Transverse colon (tissue), 4 donors: Measurements from ENCODE around the gene LYRM7. TPM values are rescaled to one million over a fixed set of nuclear protein-coding genes. Genes with fewer than 3 reads are reported as not detected.
A peak's percentile ranks its signal among the peaks of the same experiment; 100 is the strongest.

ENCODE experiments used
- DNase-seq: peaks from one replicate; pipeline ENCODE4 v3.0.0-alpha.2; 2019
- H3K27ac ChIP-seq, 4 donors: fragments of 200-600 bp; sonication (generic); 2 replicates each; pipeline ENCODE4 v1.5.1; 2016 to 2018; ENCODE audit warnings: inconsistent platforms in 4 of 4
- H3K27me3 ChIP-seq: fragments of 200-600 bp; sonication (generic); 2 replicates; pipeline ENCODE4 v1.5.1; 2017; ENCODE audit warnings: inconsistent platforms
- H3K36me3 ChIP-seq, 4 donors: fragments of 200-600 bp; sonication (generic); 2 replicates each; pipeline ENCODE4 v1.5.1; 2017 to 2019; ENCODE audit warnings: inconsistent platforms in 4 of 4
- H3K4me1 ChIP-seq, 4 donors: fragments of 200-600 bp; sonication (generic); 2 replicates each; pipeline ENCODE4 v1.5.1; 2017 to 2020; ENCODE audit warnings: inconsistent platforms in 4 of 4
- H3K4me3 ChIP-seq, 4 donors: fragments of 200-600 bp; sonication (generic); 1 replicate in 1 of 4; 2 replicates in 3 of 4; pipeline versions ENCODE4 v1.5.1 to v1.6.1; 2017 to 2019; ENCODE audit warnings: inconsistent platforms in 4 of 4
- H3K9me3 ChIP-seq, 2 donors: fragments of 200-600 bp; sonication (generic); 2 replicates each; pipeline ENCODE4 v1.5.1; 2017 to 2019; ENCODE audit warnings: inconsistent platforms in 2 of 2
- CTCF ChIP-seq, 5 experiments: fragments of 200-600 bp in 3 of 5; fragments of 450-650 bp in 2 of 5; sonication (generic) in 3 of 5; IDR thresholded peaks; 1 replicate in 2 of 5; 2 replicates in 3 of 5; pipeline ENCODE4 v1.5.1; 2016 to 2017; ENCODE audit warnings: antibody characterized with exemption in 5 of 5, inconsistent platforms in 3 of 5, mild to moderate bottlenecking in 2 of 5, moderate library complexity in 1 of 5
- EP300 ChIP-seq: sonication (generic); formaldehyde crosslinking; IDR thresholded peaks from one replicate; pipeline ENCODE4 v1.6.1; 2017; ENCODE audit warnings: antibody characterized with exemption, low read depth
- POLR2A ChIP-seq: fragments of 450-650 bp; IDR thresholded peaks from one replicate; pipeline ENCODE4 v1.6.1; 2016; ENCODE audit warnings: antibody characterized with exemption, mild to moderate bottlenecking, moderate library complexity
- POLR2AphosphoS5 ChIP-seq, 3 donors: sonication (generic); formaldehyde crosslinking; IDR thresholded peaks; one replicate each; pipeline ENCODE4 v1.6.1; 2016; ENCODE audit warnings: antibody characterized with exemption in 3 of 3
- WGBS, 2 donors: methylation state at CpG; one replicate each; pipeline ENCODE4 v1.1.5; 2018; ENCODE audit warnings: low coverage in 1 of 2; 5-methylcytosine and 5-hydroxymethylcytosine counted together
- in situ Hi-C, 4 donors: fragments of 200-750 bp; cut with MboI; loops; one replicate each; pipeline versions ENCODE4 v1.15.0 to v1.15.1; 2017; ENCODE audit warnings: low sequenced_read_pairs in 3 of 4, low pct_ligation_motif_present in 1 of 4, low pct_unique_long_range_greater_than_20kb in 1 of 4
- intact Hi-C: fragments of 100-400 bp; cut with DNase I; formaldehyde crosslinking; loops from one replicate; pipeline ENCODE4 v1.15.1; 2023; ENCODE audit warnings: low total_unique reads
- total RNA-seq, 4 donors: library from RNA; depleted of rRNA; stranded (reverse); fragments of >200 nt; gene quantifications; one replicate each; pipeline ENCODE4 v1.1.0, GENCODE V29; 2016

Gene LYRM7
- total RNA-seq, 4 donors from 2014 or later, result 2.0 to 14.6 (median 12.3) TPM

- intact Hi-C loops, result no loop called here
- DNase-seq, result no peak
- peaks cover 0 to 44% (median 17%) of the 10 kb centered on the region in 4 donors for H3K36me3 ChIP-seq
Observed at GRCh38 chr5:131160134-131160533, 10.6 kb upstream of the LYRM7 start.

GRCh38 chr5:131163276-131164119 is 7.2 kb upstream of the LYRM7 start:
- intact Hi-C loops (no loop called here), in situ Hi-C loops (loop anchor here (10.0 to 25.0 kb wide), 6 partner anchors 101 to 251 kb away; partner anchors contain the start of gene CDC42SE2 (in 1 of the 4))
- no peaks in the 10 kb centered on the region for H3K27me3 ChIP-seq
- peak overlapping the region; percentile 95 to 99 (median 98) for H3K27ac ChIP-seq
- no peaks in the 10 kb centered on the region for H3K9me3 ChIP-seq
- TF ChIP-seq EP300 (no peak), CTCF (IDR thresholded peaks at IDR 0.05) (peak in 1 of 5 experiments; percentile 22), POLR2A (no peak), POLR2AphosphoS5 (IDR thresholded peaks at IDR 0.05) (no peak)
- peaks cover 0 to 41% (median 14%) of the 10 kb centered on the region in 4 donors for H3K36me3 ChIP-seq
- H3K4me1 ChIP-seq, result peaks cover 4 to 52% (median 21%) of the 10 kb centered on the region in 4 donors
- DNase-seq, result no peak
- WGBS, 2 donors, result 14 to 19% methylated on average over 9 of the region's 9 CpGs
- H3K4me3 ChIP-seq, result peak overlapping the region; percentile 65 to 88 (median 82)

More at GRCh38 chr5:131160134-131160533, 10.6 kb upstream of the LYRM7 start:
- no peak for TF ChIP-seq POLR2AphosphoS5 (IDR thresholded peaks at IDR 0.05)
- no peak for TF ChIP-seq EP300
- no peak for TF ChIP-seq CTCF (IDR thresholded peaks at IDR 0.05)
- no peak for TF ChIP-seq POLR2A
- peaks cover 0 to 41% (median 13%) of the 10 kb centered on the region in 4 donors for H3K4me1 ChIP-seq
- H3K27ac ChIP-seq, result no peak overlapping the region
- no peaks in the 10 kb centered on the region for H3K9me3 ChIP-seq
- no peak overlapping the region for H3K4me3 ChIP-seq
- in situ Hi-C loops, result loop anchor here (10.0 to 25.0 kb wide), 6 partner anchors 105 to 255 kb away; partner anchors contain the start of gene CDC42SE2 (in 1 of the 4)
- WGBS, 2 donors, result 39 to 45% methylated on average over 2 of the region's 2 CpGs
- H3K27me3 ChIP-seq, result no peaks in the 10 kb centered on the region

- DNase-seq, result peak; percentile 73
- Histone ChIP-seq H3K4me3 (peak overlapping the region; percentile 65 to 88 (median 82)), H3K27ac (peak overlapping the region; percentile 95 to 99 (median 98)), H3K36me3 (peaks cover 0 to 31% (median 10%) of the 10 kb centered on the region in 4 donors), H3K9me3 (no peaks in the 10 kb centered on the region), H3K27me3 (no peaks in the 10 kb centered on the region), H3K4me1 (peaks cover 4 to 51% (median 21%) of the 10 kb centered on the region in 4 donors)
- in situ Hi-C loops (loop anchor here (10.0 to 25.0 kb wide), 6 partner anchors 100 to 250 kb away; partner anchors contain the start of gene CDC42SE2 (in 1 of the 4)), intact Hi-C loops (no loop called here)
- WGBS, 2 donors, result 1% methylated on average over 29 of the region's 73 CpGs; no CpG with 5 or more reads in 1 of the 2 donors
- peak in 2 of 3 donors; percentile 62 to 65 for TF ChIP-seq POLR2AphosphoS5 (IDR thresholded peaks at IDR 0.05)
- no peak for TF ChIP-seq EP300
- peak; percentile 25 for TF ChIP-seq POLR2A
Observed at GRCh38 chr5:131164191-131165118, 6.3 kb upstream of the LYRM7 start.

GRCh38 chr5:131165119-131165727 is 5.5 kb upstream of the LYRM7 start, which contains the start of gene HINT1:
HINT1 (minus strand) TSS chr5:131165256; CDS start chr5:131165205, 51 bp downstream.
- H3K27me3 ChIP-seq, result no peaks in the 10 kb centered on the region
- intact Hi-C loops, result no loop called here
- WGBS, 2 donors, result 0 to 1% methylated on average over 1 to 24 of the region's 33 CpGs

More at GRCh38 chr5:131165119-131165727, 5.5 kb upstream of the LYRM7 start, which contains the start of gene HINT1:
- in situ Hi-C loops, result loop anchor here (10.0 to 25.0 kb wide), 6 partner anchors 100 to 250 kb away; partner anchors contain the start of gene CDC42SE2 (in 1 of the 4)
- H3K4me3 ChIP-seq, result peak within 1 kb of the TSS; percentile 65 to 88 (median 82)
- peaks cover 8 to 48% (median 23%) of the 10 kb centered on the region in 4 donors for H3K4me1 ChIP-seq
- DNase-seq, result peak; percentile 95
- H3K27ac ChIP-seq, result peak within 1 kb of the TSS; percentile 95 to 99 (median 98)
- no peak for TF ChIP-seq EP300
- no peak for TF ChIP-seq CTCF (IDR thresholded peaks at IDR 0.05)
- TF ChIP-seq POLR2AphosphoS5 (IDR thresholded peaks at IDR 0.05), result peak; percentile 91 to 96 (median 94)
- TF ChIP-seq POLR2A, result peak; percentile 90
- peaks cover 0 to 25% (median 9%) of the 10 kb centered on the region in 4 donors for H3K36me3 ChIP-seq
- H3K9me3 ChIP-seq, result no peaks in the 10 kb centered on the region
